Loucy (cell line): ENCODE results near the gene GABBR1.

Experiments used
- EZH2phosphoT487 ChIP-seq: fragments of 200-600 bp; IDR thresholded peaks from 2 replicates; pipeline ENCODE4 v1.6.1; 2018; ENCODE audit warnings: antibody characterized with exemption, mild to moderate bottlenecking, moderate library complexity, borderline replicate concordance
- TF ChIP-seq, protein P1 (sequence below): fragments of 200-600 bp; sonication (generic); conservative IDR thresholded peaks from 2 replicates; pipeline ENCODE4 v1.5.1; 2014; ENCODE audit warnings: mild to moderate bottlenecking, antibody characterized with exemption, low read length

DNA sequence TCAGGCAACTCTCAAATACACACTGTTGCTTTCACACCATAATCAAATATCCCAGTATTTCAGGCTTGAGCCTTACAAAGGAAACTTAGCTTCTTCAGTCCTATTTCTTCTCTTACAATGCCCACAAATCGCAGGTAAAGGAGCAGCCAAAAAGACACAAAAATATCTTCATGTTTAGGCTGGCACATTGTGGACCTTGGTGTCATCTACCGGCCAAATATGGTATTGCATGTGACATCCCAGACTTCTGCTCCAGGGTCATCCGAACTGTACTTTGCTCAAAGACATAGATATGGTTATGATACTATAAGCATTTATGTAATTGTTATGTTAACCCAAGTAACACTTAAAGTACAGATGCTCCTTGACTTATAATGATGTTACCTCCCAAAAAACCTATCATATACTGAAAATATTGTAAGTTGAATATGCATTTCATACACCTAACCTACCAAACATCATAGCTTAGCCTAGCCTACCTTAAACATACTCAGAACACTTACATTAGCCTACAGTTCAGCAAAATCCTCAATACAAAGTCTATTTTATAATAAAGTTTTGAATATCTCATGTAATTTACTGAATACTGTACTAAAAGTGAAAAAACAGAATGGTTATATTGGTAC, 43.4 kb downstream of the GABBR1 start:
- TF ChIP-seq EZH2phosphoT487, result no peak
- TF ChIP-seq, protein P1, sequence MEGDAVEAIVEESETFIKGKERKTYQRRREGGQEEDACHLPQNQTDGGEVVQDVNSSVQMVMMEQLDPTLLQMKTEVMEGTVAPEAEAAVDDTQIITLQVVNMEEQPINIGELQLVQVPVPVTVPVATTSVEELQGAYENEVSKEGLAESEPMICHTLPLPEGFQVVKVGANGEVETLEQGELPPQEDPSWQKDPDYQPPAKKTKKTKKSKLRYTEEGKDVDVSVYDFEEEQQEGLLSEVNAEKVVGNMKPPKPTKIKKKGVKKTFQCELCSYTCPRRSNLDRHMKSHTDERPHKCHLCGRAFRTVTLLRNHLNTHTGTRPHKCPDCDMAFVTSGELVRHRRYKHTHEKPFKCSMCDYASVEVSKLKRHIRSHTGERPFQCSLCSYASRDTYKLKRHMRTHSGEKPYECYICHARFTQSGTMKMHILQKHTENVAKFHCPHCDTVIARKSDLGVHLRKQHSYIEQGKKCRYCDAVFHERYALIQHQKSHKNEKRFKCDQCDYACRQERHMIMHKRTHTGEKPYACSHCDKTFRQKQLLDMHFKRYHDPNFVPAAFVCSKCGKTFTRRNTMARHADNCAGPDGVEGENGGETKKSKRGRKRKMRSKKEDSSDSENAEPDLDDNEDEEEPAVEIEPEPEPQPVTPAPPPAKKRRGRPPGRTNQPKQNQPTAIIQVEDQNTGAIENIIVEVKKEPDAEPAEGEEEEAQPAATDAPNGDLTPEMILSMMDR, result peak; percentile 99
